ENCODE data around the gene SPESP1. TPM values are rescaled to one million over a fixed set of nuclear protein-coding genes. Genes with fewer than 3 reads are reported as not detected.

Gene SPESP1
- polyA plus RNA-seq, 1 donor from 2014 or later = not detected

- Histone ChIP-seq H2AFZ (ENCODE audit: low read depth, low read length) (no peak overlapping the region), H4K20me1 (ENCODE audit: insufficient read depth) (no peaks in the 10 kb centered on the region), H3K79me2 (replicated peaks; ENCODE audit: insufficient read depth, low read length) (no peaks in the 10 kb centered on the region), H3K36me3 (ENCODE audit: insufficient read depth, low read length) (no peaks in the 10 kb centered on the region), H3K9ac (ENCODE audit: low read length) (no peak overlapping the region), H3K4me2 (ENCODE audit: low read length) (no peak overlapping the region), H3K27ac (ENCODE audit: low read length) (no peak overlapping the region), H3F3A (ENCODE audit: insufficient read depth, low read length, poor library complexity, severe bottlenecking) (no peaks in the 10 kb centered on the region), H3K4me3 (ENCODE audit: low read length) (no peak overlapping the region), H3K9me2 (ENCODE audit: insufficient read depth, low read length) (no peaks in the 10 kb centered on the region), H3K9me3 (ENCODE audit: low read length) (no peaks in the 10 kb centered on the region), H3K27me3 (ENCODE audit: insufficient read depth, low read depth, low read length) (no peaks in the 10 kb centered on the region)
- TF ChIP-seq RAD21 (conservative IDR thresholded peaks at IDR 0.05) (peak; percentile 98), TAF1 (IDR thresholded peaks at IDR 0.05; ENCODE audit: low read depth) (no peak), EP300 (conservative IDR thresholded peaks at IDR 0.05; ENCODE audit: poor library complexity, severe bottlenecking) (peak; percentile 20), SMC3 (conservative IDR thresholded peaks at IDR 0.05; ENCODE audit: poor library complexity) (peak; percentile 95), POLR2AphosphoS5 (IDR thresholded peaks at IDR 0.05) (no peak)
- TF ChIP-seq, protein P1, sequence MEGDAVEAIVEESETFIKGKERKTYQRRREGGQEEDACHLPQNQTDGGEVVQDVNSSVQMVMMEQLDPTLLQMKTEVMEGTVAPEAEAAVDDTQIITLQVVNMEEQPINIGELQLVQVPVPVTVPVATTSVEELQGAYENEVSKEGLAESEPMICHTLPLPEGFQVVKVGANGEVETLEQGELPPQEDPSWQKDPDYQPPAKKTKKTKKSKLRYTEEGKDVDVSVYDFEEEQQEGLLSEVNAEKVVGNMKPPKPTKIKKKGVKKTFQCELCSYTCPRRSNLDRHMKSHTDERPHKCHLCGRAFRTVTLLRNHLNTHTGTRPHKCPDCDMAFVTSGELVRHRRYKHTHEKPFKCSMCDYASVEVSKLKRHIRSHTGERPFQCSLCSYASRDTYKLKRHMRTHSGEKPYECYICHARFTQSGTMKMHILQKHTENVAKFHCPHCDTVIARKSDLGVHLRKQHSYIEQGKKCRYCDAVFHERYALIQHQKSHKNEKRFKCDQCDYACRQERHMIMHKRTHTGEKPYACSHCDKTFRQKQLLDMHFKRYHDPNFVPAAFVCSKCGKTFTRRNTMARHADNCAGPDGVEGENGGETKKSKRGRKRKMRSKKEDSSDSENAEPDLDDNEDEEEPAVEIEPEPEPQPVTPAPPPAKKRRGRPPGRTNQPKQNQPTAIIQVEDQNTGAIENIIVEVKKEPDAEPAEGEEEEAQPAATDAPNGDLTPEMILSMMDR (IDR thresholded peaks at IDR 0.05; ENCODE audit: poor library complexity, severe bottlenecking) = peak; percentile 97
These were observed 5.3 kb upstream of the SPESP1 start for GRCh38 chr15:68924866-68925560.

GRCh38 chr15:68933001-68933400 is 2.7 kb downstream of the SPESP1 start:
- Histone ChIP-seq H3K9me2 (ENCODE audit: insufficient read depth, low read length) (no peaks in the 10 kb centered on the region), H3K79me2 (replicated peaks; ENCODE audit: insufficient read depth, low read length) (no peaks in the 10 kb centered on the region), H3K27ac (ENCODE audit: low read length) (no peak overlapping the region), H2AFZ (ENCODE audit: low read depth, low read length) (no peak overlapping the region), H3K4me3 (ENCODE audit: low read length) (no peak overlapping the region), H4K20me1 (ENCODE audit: insufficient read depth) (no peaks in the 10 kb centered on the region), H3K4me2 (ENCODE audit: low read length) (no peak overlapping the region), H3F3A (ENCODE audit: insufficient read depth, low read length, poor library complexity, severe bottlenecking) (no peaks in the 10 kb centered on the region), H3K27me3 (ENCODE audit: insufficient read depth, low read depth, low read length) (no peaks in the 10 kb centered on the region), H3K9me3 (ENCODE audit: low read length) (no peaks in the 10 kb centered on the region), H3K36me3 (ENCODE audit: insufficient read depth, low read length) (no peaks in the 10 kb centered on the region), H3K9ac (ENCODE audit: low read length) (no peak overlapping the region)
- TF ChIP-seq SMC3 (conservative IDR thresholded peaks at IDR 0.05; ENCODE audit: poor library complexity) (no peak), TAF1 (IDR thresholded peaks at IDR 0.05; ENCODE audit: low read depth) (no peak), MXI1 (conservative IDR thresholded peaks at IDR 0.05; ENCODE audit: poor library complexity, severe bottlenecking) (no peak), EP300 (conservative IDR thresholded peaks at IDR 0.05; ENCODE audit: poor library complexity, severe bottlenecking) (no peak), EZH2 (IDR thresholded peaks at IDR 0.05; ENCODE audit: borderline replicate concordance, insufficient read depth, low read length, poor library complexity, severe bottlenecking) (no peak), RAD21 (conservative IDR thresholded peaks at IDR 0.05) (no peak), POLR2AphosphoS5 (IDR thresholded peaks at IDR 0.05) (no peak)
- TF ChIP-seq, protein P1 (IDR thresholded peaks at IDR 0.05; ENCODE audit: poor library complexity, severe bottlenecking) = no peak
- TF ChIP-seq, protein P2, sequence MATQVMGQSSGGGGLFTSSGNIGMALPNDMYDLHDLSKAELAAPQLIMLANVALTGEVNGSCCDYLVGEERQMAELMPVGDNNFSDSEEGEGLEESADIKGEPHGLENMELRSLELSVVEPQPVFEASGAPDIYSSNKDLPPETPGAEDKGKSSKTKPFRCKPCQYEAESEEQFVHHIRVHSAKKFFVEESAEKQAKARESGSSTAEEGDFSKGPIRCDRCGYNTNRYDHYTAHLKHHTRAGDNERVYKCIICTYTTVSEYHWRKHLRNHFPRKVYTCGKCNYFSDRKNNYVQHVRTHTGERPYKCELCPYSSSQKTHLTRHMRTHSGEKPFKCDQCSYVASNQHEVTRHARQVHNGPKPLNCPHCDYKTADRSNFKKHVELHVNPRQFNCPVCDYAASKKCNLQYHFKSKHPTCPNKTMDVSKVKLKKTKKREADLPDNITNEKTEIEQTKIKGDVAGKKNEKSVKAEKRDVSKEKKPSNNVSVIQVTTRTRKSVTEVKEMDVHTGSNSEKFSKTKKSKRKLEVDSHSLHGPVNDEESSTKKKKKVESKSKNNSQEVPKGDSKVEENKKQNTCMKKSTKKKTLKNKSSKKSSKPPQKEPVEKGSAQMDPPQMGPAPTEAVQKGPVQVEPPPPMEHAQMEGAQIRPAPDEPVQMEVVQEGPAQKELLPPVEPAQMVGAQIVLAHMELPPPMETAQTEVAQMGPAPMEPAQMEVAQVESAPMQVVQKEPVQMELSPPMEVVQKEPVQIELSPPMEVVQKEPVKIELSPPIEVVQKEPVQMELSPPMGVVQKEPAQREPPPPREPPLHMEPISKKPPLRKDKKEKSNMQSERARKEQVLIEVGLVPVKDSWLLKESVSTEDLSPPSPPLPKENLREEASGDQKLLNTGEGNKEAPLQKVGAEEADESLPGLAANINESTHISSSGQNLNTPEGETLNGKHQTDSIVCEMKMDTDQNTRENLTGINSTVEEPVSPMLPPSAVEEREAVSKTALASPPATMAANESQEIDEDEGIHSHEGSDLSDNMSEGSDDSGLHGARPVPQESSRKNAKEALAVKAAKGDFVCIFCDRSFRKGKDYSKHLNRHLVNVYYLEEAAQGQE (IDR thresholded peaks at IDR 0.05; ENCODE audit: borderline replicate concordance) = no peak

Data from neural cell (in vitro differentiated cells).